Germinal center (tissue), 1 donor: Measurements from ENCODE around the gene SELENOP.
"Not testable (repeated sequence)": the region's sequence is repeated elsewhere in the genome, so short reads cannot be mapped to it uniquely, and the experiment has no call there.

Experiments used
- DNase-seq: peaks from one replicate; pipeline ENCODE4 v3.0.0; 2012; ENCODE audit warnings: mixed read lengths, low spot score

The SELENOP gene

DNA sequence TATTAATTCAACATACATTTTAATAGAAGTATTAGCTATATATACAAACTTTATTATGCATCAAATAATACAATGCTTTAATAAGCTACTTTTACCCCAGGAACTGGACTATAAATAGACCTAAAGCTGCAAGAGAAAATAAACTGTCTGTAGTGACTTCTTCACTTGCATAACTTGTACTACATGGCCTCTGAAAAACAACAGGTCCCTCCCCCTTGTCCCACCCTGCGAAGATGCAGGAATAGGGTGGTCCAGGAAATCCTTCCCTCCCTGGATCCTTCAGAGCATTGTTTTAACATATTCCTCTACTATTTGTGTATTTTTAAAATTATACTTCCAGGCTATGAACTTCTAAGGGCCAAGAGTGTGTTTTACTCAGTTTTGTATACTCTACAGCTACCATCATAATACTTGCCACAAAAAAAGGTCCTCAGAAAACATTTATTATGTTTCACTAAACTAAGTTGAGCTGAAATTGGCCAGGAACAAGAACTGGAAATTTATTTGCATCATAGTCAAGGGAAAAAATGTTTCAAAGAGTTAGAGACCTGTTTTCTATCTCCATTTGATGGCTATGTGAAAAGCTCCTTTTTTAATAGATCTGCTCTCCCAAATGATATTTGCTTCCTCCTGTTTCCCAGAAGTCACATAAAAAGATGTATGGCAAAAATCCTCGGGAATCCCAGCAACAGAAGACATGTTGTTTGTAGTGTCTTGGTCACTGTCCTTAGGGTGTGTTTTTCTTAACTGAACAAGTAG, 15.2 kb upstream of the SELENOP start:
- no peak for DNase-seq

GRCh38 chr5:42825422-42826148, 13.9 kb upstream of the SELENOP start:
- no peak for DNase-seq

DNA sequence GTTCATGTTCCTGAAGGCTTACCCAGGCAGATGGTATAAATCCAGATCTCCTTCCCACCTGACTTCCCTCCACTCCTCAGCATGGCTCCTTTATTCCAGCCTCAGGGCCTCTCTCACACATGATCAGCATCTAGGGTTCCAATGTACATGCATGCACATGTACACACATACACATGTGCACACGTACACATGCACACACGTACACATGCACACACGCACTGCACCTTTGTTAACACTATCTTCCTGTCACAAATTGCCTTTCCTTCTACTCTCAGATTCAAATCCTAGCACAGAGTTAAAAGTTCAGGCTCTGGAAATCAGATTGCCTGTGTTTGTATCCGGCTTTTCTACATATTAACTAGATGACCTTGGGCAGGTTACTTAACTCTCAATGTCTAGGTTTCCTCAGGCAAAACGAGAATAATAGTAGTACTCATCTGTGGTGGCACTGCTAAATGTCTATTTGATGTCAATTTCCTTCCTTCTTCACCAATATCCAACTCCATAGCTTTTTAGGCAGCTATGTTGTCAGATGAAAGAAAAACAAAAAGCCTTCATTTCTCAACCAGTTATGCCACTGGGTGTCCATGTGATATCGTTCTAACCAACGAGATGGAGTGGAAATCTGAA, 12.8 kb upstream of the SELENOP start:
- no peak for DNase-seq

GRCh38 chr5:42822548-42822947, 10.9 kb upstream of the SELENOP start:
- no peak for DNase-seq

- DNase-seq, result no peak
Measured at GRCh38 chr5:42819745-42820144, 8.1 kb upstream of the SELENOP start.

- not testable (repeated sequence) for DNase-seq
Measured at GRCh38 chr5:42816546-42816945, 4.9 kb upstream of the SELENOP start.

GRCh38 chr5:42813533-42813932, 1.8 kb upstream of the SELENOP start:
- DNase-seq, result no peak

- no peak for DNase-seq
Measured at GRCh38 chr5:42812620-42813019, 928 bp upstream of the SELENOP start.

GRCh38 chr5:42810834-42811590, 680 bp downstream of the SELENOP start:
- no peak for DNase-seq

DNA sequence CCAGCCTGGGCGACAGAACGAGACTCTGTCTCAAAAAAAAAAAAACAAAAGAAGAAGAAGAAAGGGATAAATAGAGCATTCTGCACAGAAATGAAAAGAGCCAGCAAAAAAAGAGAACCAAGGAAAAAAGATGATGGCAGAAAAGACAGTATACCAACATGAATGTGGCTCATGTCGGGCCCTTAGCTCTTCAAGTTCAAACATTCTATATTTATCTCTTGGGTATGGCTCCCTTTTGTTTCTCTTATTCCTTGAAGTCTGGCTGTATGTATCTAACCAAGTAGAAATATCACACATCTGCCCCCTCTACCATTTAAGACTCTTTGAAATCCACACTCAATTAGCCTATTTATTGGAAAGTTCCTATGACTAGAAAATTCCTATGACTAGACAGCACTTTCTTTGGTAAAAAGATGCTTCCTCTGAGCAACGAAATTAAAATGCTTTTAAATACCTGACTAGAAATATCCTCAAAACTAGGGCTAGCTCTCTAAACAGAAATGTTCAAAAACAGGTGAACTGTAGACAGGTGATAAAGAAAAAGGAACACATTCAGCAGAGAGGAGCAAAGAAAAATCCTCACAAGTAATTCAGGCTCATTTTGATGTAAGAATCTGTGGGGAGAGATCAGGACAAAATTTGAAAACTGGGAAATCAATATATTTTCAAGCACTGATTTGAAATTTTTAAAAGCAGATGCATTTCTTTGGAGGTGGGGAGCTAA, 2.6 kb downstream of the SELENOP start:
- DNase-seq, result no peak

DNA sequence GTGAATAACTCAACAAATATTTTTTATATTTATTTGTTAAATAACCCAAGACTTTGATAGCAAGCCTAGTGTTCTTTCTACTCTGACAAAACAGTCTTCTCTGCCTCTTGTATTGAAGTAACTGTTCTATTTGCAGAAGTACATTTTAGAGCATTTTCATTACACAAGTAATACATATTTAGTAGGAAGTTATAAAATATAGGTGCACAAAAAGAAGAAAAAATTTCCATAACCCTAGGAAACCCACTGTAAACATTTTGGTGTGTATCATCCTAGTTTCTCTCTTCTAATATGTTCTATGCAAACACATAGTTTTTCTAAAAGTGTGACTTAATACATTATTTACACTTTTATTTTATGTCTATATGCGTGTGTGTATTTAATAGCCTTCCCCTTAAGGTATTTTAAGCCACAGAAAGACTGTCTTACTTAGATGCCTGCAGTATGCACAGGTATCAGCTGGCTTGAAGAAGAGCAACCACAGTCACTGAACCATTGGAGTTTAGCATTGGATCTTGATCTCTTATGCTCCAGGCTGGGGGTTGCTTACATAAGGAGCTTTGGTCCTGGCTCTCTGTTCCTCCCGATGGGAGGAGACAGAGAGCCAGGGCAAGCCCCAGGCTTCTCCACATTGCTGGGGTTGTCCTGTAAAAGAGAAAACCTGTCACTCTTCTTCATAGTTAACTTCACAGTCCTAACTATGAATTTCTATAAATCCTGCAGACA, 3.8 kb downstream of the SELENOP start:
- DNase-seq, result no peak

DNA sequence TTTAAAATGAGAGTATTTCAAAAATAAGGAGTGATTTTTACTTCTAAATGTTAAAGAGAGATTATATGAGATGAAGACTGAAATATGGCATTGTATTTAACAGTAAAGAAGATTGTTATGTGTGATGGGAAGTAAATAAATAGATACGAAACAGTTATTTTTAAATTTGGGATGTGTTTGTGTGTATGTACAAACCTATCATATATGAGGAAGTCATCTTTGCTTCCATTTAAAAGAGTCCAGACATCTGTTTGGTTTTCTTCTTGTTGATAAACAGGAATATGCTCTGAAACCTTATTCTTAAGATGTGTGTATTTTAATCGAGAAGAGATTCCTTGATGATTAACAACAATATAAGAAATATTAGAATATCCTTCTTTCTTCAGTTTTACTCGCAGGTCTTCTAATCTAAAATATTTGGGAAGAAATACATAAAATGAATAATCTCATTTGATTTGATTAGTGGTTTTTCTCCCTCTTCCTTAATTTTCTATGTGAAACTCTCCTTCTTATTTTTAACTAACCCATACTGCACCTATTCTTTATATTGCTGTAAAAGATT, 4.9 kb downstream of the SELENOP start:
- DNase-seq, result no peak

- DNase-seq, result no peak
Measured at GRCh38 chr5:42806004-42806700, 5.5 kb downstream of the SELENOP start.

DNA sequence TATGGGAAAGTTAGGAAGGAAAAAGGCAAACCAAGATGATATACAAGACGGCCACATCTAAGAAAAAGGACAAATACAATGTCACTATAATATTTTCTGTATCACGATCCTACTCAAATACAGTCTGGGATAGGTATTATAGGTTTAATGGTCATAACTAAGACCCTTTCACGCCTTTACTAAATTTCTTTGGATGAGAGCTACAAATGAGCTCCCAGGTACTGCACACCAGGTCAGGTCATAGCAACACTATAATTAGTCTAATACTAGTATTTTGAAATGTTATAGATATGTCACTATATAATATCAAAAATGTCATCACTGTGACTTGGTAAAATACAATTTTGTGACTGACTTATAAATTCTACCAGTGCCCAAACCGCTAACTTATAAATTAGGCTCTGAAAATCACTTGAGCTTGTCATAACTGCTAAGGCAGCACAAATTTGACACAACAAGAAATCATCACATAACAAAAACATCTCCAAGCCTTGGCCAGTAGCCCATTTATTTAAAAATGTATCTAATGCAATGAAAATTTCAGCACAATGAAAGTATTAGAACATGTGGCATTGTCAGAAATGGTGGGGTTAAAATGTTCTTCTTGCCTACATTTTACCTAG, 6.9 kb downstream of the SELENOP start:
- DNase-seq, result no peak

DNA sequence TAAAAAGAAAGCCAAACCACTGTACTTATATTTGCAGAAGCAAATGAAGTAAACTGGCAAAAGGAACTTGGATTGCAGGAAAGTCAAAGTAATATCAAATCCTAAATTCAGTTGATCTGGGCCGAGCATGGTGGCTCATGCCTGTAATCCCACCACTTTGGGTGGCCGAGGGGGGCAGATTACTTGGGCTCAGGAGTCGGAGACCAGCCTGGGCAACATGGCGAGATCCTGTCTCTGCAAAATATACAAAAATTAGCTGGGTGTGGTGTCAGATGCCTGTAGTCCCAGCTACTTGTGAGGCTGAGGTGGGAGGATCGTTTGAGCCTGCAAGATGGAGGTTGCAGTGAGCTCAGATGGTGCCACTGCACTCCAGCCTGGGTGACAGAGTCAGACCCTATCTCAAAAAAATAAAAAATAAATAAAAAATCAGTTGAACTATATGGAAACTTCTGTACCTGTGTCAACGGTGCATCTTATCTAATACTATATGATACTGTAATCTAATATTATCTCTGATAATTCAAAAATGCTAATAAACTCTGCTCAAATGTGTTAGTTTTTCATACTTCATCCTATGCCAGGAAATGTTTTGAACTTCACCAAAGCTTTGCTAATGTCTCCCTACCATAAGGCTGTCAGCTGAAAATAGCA, 10.1 kb downstream of the SELENOP start:
- DNase-seq, result no peak

GRCh38 chr5:42800748-42801330, 10.9 kb downstream of the SELENOP start:
- DNase-seq, result no peak

DNA sequence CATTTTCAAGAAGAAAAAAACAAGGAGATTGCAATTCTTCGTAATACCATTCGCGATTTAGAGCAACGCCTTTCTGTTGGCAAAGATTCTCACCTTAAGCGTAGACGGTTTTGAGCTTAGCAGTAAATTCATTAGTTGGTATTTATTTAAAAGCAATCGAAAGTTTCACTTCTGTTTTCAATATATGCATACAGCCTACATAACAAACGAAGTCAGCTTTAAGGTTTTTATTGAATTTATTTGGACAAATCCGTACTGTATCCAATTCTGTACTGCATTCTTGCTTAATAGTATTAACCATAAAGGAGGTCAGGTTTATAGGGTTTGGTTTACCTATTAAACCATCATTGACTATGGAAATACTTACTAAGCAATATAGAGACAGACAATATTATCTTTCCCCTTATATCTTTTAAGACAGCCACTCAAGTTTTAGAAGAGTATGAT, 12.0 kb downstream of the SELENOP start:
- no peak for DNase-seq

DNA sequence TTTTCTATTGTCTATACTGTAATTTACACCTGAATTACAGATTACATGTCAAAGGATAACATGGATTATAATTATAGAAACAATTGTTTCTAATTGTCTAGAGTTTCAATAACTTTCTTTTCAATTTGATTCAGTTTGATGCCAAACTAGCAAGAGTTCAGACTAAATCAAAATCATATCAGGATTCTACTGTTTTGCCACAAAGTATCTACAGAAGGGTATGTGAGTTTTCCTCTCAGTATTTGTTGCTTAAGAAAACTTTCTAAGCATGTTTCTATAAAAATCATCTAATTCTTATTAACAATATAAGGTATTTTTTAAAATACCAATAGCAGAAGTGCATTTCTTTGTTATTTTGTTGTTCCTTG, 12.5 kb downstream of the SELENOP start:
- DNase-seq, result no peak
